COLO668 (cell line): ENCODE data around the gene INPP4A.
"Not testable (repeated sequence)": the region's sequence is repeated elsewhere in the genome, so short reads cannot be mapped to it uniquely, and the experiment has no call there.

ENCODE experiments used
- DNase-seq: peaks from one replicate; lab custom pipeline; 2025; ENCODE audit not compliant: unreplicated experiment; lab: John Stamatoyannopoulos, UW

INPP4A gene

DNA sequence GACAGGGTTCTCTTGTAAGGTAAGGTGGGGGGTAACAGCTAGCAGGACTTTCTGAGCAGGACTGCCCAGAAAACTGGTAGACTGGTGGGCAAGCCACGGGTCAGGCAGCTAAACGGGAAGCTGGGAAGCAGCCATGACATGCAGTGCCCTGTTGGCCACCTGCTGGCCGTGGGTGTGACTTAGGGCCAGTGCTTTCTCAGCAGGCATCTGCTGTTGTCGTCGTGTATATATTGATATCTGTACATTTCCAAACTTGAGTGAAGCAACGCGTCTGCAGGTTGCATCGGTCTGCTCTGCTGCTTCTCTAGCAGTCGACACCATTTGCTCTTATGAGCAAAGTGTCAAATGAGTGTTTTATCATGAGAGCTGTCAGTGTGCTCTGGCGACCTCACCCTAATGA, 132.7 kb downstream of the INPP4A start:
- DNase-seq, result peak; percentile 16

DNA sequence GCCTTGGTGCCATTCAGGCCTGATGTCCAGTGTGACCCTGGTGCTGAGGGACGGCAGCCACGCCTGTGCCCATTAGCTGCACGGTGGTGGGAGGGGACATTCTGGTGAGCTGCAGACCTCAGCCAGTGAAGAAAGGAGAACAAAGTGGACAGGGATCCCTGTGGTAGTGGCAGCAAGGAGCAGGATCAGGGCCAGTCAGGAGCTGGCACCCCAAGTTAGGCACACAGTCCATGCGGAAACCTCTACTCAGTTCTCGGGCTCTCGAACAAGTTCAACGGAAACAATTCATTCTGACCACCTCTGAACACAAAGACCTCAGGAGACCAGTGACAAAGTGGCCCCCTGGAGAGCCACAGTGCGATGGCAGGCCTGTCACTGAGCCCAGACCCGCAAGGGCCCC, 133.6 kb downstream of the INPP4A start:
- DNase-seq, result no peak

DNA sequence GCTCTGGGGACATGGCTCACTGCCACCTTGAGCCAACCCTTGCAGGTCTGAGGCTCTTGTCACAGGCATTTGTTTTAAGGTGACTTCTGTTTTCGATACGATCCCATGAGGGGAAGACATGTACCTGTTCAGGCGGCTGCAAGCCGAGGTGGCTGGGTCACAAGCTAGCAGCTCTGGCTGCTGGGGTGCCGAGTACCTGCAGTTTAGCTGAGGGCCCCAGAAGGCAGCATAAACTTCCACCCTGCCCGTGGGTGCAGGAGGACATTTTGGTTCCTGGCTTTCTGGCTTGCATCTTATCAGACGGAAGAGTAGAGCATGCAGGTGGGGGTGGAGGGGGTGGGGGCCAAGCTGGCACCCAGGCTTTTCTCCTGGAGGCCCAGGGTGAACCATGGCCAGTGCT, 135.3 kb downstream of the INPP4A start:
- no peak for DNase-seq

DNA sequence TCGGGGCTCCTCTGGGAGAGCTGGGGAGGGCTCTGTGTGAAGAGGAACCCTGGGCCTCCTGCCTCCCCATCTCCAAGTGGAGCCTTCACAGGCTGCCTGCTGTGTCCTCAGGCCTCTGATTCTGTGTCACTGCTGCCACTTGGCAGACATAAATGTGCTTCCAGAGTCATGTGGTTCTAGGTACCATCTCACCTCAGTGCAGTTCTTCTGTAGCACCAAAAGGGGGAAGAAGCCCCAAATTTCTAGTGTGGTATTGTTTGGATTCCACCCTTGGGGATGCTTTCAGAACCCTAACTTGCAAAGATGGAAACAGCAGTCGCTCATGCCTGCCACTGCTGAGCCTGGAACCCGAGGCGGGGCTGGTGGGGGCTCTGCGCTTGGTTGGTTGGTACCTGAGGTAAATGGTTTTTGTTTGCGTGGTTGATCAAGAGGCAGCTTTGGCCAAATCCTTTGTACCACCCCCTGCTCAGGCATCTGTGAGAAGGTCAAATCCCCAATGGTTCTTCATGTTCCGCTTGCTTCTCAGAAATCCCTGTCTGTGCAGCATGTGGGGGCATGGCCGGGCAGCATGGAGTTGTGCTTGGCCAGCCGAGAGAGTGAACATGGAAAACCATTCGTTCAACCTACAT, 136.1 kb downstream of the INPP4A start:
- DNase-seq, result no peak

DNA sequence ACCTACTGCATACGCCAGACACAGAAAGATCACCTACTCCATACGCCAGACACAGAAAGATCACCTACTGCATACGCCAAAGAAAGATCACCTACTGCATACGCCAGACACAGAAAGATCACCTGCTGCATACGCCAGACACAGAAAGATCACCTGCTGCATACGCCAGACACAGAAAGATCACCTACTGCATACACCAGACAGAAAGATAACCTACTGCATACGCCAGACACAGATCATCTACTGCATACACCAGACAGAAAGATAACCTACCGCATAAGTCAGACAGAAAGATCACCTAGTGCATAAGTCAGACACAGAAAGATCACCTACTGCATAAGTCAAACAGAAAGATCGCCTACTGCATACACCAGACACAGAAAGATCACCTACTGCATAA, 137.9 kb downstream of the INPP4A start:
- DNase-seq, result no peak

GRCh38 chr2:98583276-98583675, 138.6 kb downstream of the INPP4A start:
- DNase-seq, result no peak

GRCh38 chr2:98583816-98584618, 139.4 kb downstream of the INPP4A start:
- peak; percentile 10 for DNase-seq

DNA sequence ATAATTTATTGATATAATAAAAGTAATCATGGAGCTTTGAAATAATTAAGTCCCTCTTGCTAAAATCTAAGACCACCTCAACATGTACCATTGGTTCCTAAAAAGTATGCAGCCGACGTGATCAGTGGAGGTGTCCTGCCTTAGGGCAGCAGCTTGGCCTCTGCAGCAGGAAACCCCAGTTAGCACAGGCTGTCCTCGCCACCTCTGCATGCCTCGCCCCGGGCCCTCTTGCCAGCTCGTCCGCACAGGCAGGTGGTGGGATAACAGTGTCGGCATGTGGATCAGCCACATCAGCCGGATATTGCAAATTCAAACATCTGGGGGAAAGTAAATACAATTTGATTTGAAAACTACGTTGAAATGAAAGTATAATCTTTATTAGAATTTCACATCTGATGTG, 140.7 kb downstream of the INPP4A start:
- DNase-seq, result no peak

GRCh38 chr2:98586551-98587140, 142.0 kb downstream of the INPP4A start:
- DNase-seq, result no peak

- no peak for DNase-seq
These were observed 144.3 kb downstream of the INPP4A start for GRCh38 chr2:98588880-98589431.

GRCh38 chr2:98589489-98589888, 144.8 kb downstream of the INPP4A start:
- no peak for DNase-seq

DNA sequence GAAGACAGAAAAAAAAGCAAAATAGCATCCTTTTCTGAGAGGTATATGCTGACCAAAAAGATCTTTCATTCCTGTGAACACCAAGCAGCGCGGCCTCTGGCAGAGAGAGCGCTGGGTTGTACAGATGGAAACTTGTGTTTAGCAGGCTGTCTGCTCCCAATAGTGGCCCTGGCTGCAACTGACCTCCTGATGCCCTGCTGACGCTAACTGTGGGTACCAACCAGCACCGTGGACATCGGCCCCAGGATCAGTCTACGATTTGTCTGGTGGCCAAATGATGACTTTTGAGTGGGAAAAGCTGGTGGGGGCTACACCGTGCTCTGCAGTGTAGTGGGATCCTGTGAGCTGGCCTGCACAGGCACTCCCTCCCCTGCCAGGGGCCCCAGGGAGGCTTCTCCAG, 147.9 kb downstream of the INPP4A start:
- no peak for DNase-seq

DNA sequence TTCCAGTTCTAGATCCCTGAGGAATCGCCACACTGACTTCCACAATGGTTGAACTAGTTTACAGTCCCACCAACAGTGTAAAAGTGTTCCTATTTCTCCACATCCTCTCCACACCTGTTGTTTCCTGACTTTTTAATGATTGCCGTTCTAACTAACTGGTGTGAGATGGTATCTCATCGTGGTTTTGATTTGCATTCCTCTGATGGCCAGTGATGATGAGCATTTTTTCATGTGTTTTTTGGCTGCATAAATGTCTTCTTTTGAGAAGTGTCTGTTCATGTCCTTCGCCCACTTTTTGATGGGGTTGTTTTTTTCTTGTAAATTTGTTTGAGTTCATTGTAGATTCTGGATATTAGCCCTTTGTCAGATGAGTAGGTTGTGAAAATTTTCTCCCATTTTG, 150.0 kb downstream of the INPP4A start:
- DNase-seq, result not testable (repeated sequence)

DNA sequence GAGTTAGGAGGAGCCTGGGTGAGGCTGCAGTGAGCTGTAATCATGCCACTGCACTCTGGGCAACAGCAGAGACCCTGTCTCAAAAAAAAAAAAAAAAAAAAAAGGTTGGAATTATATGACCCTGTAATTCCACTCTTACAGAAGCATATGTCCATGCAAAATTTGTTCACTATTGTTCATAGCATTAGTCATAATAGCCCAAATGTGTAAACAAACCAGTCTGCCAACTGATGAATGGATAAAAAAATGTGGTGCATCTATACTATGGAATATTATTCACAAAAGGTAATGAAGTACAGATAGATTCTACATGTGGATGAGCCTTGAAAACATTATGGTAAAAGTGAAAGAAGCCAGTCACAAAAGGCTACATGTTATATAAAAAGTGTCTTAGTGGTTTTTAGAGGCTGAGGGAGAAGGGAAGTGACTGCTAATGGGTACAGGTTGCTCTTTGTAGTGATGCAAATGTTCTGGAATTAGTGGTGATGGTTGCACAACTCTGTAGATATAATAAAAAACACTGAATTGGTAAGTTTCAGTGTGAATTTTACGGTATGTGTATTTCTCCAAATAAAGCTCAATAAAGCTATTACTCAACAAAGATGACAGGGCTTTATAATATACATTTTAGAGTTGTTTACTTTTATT, 154.2 kb downstream of the INPP4A start:
- DNase-seq, result no peak

DNA sequence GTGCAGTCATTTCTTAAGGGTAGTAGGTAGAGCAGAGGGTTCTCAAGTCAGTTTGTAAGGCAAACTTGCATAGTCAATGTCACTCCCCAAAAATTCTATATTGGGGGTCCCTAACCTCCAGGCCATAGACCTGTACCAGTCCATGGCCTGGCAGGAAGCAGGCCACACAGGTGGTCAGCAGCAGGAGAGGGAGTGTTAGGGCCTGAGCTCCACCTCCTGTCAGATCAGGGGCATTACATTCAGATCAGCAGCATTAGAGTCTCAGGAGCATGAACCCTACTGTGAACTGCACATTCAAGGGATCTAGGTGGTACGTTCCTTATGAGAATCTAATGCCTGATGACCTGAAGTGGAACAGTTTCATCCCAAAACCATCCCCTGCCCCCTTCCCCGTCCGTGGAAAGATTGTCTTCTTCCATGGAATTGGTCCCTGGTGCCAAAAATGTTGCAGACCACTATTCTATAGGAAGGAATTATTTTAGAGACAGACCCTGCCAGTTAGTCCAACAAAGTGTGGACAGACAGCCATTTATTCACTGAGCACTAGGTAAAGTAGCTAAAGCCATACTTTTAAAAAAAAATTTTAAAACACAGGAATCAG, 157.0 kb downstream of the INPP4A start:
- DNase-seq, result peak; percentile 22

GRCh38 chr2:98604547-98604946, 159.9 kb downstream of the INPP4A start:
- DNase-seq, result no peak

GRCh38 chr2:98605076-98605475, 160.4 kb downstream of the INPP4A start:
- DNase-seq, result no peak

DNA sequence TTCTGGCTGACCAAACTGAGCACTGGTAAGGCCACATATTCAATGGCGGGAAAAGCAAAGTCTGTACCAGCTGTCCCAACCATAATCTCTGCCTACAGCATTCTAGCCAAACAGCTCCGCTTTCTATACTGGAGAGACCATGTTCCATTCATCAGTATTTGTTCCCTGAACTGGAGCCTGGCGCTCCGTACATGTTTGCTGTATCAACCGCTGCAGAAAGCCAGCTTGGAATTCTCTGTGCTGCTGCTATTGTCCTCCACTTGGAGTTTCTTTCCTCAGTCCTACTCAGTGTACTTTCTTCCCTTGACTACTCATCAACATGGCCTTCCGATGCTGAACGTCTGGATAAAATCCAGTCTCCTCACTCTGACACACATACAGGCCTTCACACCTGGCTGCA, 161.8 kb downstream of the INPP4A start:
- no peak for DNase-seq

DNA sequence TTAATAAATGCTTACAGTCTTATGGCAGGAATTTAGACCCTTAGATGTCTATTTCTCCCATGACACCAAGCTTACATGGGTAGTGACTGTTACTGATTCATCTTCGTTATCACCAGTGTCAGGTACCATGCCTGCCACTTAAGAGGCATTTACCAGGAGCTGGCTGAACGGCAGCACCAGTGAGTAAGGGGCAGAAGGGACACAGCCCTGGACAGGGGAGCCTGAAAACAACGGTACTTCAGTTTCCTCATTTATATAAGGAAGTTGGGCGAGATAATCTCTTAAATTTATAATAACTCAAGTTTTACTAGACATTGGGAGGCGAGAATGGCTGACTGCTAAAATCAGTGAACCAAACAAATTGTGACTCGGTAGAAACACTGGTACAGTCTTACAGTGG, 162.4 kb downstream of the INPP4A start:
- DNase-seq, result no peak

- DNase-seq, result no peak
These were observed 163.1 kb downstream of the INPP4A start for GRCh38 chr2:98607741-98608115.
